ENCODE data around the gene SPRYD4.

The SPRYD4 gene

DNA sequence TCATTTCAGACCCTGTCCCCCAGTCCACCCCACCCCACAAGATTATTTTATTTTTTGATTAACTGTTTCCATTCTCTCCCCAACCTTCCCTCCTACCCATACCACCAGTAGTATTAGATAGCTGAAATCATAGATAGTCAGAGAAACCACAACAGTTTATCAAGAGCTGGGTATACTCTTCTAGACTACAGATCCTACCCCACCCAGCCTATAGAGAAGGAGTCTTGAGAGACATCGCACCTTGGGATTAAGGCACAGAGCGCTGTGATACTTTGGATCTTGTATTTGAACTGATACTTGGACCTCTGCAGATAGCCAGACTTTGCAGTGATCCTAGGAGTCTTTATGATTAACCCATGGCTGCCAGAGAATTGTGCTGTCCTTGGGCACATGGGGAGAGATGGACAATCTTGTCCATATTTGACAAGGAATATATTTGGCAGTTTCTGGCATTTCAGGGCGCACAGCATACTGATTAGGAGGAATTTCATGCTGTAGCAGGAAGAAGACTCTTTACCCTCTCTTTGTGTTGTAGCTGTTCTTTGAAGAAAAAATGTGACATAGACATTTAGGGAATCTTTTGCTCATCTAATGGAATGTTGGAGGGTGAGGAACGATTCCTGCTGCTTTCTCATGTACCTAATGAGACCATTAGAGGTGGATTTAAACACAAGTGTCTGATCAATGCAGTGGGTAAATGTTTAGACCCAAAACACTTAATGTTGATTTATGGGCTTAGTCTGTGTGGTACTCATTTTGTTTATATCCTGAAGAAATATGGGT, 54.2 kb downstream of the SPRYD4 start:
- H3K4me3 ChIP-seq (ENCODE audit: low read depth in 1 of 2, low read length in 2 of 2), result peak overlapping the region; percentile 73 to 93
- no peaks in the 10 kb centered on the region for H3K9me3 ChIP-seq (ENCODE audit: control insufficient read depth in 1 of 2, low read length in 2 of 2)
- H3K27me3 ChIP-seq (ENCODE audit: low read depth, low read length), result no peaks in the 10 kb centered on the region
- peaks cover 0 to 12% of the 10 kb centered on the region in 2 donors for H3K4me1 ChIP-seq (ENCODE audit: control insufficient read depth in 1 of 2, insufficient read depth in 2 of 2, low read length in 2 of 2)
- peaks cover 0 to 9% of the 10 kb centered on the region in 2 donors for H3K36me3 ChIP-seq (ENCODE audit: control insufficient read depth in 1 of 2, insufficient read depth in 2 of 2, low read length in 2 of 2)
- H3K27ac ChIP-seq (ENCODE audit: low read length), result peak overlapping the region; percentile 96

DNA sequence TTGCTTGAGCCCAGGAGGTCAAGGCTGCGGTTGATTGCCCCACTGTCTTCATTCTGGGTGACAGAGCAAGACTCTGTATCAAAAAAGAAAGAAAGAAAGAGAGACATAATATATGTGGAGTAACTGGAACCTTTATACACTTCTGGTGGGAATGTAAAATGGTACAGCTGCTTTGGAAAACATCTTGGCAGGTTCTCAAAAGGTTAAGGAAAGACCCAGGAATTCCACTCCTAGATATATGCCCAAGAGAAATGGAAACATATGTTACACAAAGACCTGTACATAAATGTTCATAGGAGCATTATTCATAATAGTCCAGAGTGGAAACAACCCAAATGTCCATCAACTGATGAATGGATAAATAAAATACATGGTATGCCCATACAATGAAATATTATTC, 60.5 kb downstream of the SPRYD4 start:
- no peaks in the 10 kb centered on the region for H3K27me3 ChIP-seq (ENCODE audit: low read depth, low read length)
- H3K27ac ChIP-seq (ENCODE audit: low read length), result no peak overlapping the region
- H3K4me1 ChIP-seq (ENCODE audit: control insufficient read depth in 1 of 2, insufficient read depth in 2 of 2, low read length in 2 of 2), result peaks cover 0 to 27% of the 10 kb centered on the region in 2 donors
- no peaks in the 10 kb centered on the region for H3K36me3 ChIP-seq (ENCODE audit: control insufficient read depth in 1 of 2, insufficient read depth in 2 of 2, low read length in 2 of 2)
- no peak overlapping the region for H3K4me3 ChIP-seq (ENCODE audit: low read depth in 1 of 2, low read length in 2 of 2)
- no peaks in the 10 kb centered on the region for H3K9me3 ChIP-seq (ENCODE audit: control insufficient read depth in 1 of 2, low read length in 2 of 2)
